RPMI8226 (cell line): ENCODE measurements around the gene C17orf58.
"Not testable (repeated sequence)": the region's sequence is repeated elsewhere in the genome, so short reads cannot be mapped to it uniquely, and the experiment has no call there.

Experiments
- DNase-seq: peaks from one replicate; pipeline ENCODE4 v3.0.0-alpha.2; 2015

The C17orf58 gene

DNA sequence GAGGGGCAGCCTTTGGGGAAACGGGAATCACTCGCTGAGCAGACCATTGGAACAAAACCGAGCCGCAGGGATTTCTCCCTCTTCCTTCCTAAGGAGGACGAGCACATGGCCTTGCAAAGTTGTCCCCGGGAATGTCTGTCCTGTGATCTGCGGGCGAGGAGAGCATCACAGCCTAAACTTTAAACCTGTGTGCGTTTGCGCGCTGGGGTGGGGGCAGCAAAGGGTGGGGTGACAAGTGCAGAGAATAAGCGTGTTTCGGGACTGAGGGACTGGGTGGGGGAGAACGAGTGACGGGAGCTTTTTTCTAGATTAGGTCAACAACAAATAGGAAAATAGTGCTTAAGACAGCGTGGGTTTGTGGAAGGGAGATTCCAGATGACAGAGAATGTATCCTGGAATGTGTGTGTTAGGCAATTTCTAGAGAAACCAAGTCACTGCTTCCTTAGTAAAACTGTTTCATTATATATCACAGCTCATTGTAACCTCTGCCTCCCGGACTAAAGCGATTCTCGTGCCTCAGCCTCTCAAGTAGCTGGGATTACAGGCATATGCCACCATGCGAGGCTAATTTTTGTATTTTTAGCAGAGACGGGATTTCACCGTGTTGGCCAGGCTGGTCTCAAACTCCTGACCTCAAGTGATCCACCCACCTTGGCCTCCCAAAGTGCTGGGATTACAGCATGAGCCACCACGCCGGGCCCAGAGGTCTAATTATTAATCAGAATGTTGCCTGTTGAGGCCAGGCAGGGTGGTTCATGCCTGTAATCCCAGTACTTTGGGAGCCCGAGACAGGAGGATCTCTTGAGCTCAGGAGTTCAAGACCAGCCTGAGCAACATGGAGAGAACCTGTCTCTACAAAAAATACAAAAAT is at the start of gene C17orf58:
Gene C17orf58 (minus strand): TSS at position 169 of the 871 bp plus-strand sequence. CDS start 271 bp downstream, outside the sequence.
- DNase-seq, result not testable (repeated sequence)

GRCh38 chr17:68036304-68037147 is 40.3 kb upstream of the C17orf58 start:
- no peak for DNase-seq

- peak; percentile 97 for DNase-seq
Measured at GRCh38 chr17:68035523-68036303, 39.4 kb upstream of the C17orf58 start, which contains the start of gene KPNA2. Gene KPNA2, plus strand, starts transcription at chr17:68035735. Its CDS starts 1,398 bp downstream, at chr17:68037133.

GRCh38 chr17:68035131-68035522 is 38.9 kb upstream of the C17orf58 start:
- peak; percentile 96 for DNase-seq

- DNase-seq, result no peak
Measured at GRCh38 chr17:68034452-68034776, 38.1 kb upstream of the C17orf58 start.

DNA sequence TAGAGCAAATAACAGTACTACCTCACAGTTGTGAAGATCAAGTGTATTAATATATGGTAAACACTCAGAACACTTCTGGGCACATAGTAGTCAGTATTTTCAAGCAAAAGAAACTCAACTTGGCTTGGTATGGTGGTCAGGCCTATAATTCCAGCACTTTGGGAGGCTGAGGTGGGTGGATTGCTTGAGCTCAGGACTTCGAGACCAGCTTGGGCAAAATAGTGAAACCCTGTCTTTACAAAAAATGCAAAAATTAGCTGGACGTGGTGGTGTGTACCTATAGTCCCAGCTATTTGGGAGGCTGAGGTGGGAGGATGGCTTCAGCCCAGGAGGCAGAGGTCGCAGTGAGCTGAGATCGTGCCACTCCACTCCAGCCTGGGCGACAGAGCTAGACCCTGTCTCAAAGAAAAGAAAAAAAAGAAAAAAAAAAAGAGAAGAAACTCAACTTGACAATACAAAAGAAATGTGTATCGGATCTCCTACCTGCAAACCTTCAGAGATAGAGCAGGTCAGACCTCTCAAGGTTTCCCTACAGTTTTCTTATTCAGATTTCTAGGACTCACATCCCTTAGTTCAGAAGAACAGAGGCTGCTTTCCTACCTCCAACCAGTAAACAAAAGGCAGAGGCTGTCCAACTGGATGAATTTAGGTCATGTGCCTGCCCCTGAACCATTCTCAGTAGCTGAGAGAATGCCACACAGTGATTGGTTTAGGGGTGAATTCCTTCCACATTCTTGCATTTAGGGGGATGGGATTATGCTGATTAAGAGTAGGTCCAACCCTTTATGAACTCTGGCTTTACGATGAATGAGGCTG is 37.6 kb upstream of the C17orf58 start:
- no peak for DNase-seq

- no peak for DNase-seq
Measured at GRCh38 chr17:68029512-68030215, 33.4 kb upstream of the C17orf58 start.

DNA sequence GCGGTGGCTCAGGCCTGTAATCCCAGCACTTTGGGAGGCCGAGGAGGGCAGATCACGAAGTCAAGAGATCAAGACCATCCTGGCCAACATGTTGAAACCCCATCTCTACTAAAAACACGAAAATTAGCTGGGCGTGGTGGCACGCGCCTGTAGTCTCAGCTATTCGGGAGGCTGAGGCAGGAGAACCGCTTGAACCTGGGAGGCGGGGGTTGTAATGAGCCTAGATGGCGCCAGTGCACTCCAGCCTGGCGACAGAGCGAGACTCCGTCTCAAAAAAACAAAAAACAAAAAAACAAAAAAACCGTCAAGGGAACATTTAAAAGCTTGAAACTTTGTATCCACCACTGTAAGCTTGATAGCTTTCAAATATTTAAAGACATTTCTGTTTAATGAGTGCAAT is 26.3 kb upstream of the C17orf58 start:
- not testable (repeated sequence) for DNase-seq

DNA sequence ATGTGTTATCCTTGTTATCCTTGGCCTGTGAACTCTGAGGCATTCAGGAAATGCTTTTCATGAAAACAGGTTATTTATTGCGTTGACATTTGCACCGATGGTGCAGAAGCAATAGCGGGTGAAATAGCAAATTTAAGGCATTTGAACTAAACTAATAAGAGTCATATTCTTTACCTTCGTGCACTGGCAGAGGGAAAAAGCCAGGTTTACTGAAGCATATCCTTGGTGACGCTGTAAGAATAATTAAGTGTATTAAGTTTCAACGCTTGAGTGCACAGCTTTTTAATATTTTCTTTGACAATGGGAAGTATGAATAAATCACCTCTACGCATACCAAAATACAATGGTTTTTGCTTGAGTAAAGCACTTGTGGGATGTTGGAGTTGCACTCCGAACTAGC is 25.7 kb upstream of the C17orf58 start:
- no peak for DNase-seq

DNA sequence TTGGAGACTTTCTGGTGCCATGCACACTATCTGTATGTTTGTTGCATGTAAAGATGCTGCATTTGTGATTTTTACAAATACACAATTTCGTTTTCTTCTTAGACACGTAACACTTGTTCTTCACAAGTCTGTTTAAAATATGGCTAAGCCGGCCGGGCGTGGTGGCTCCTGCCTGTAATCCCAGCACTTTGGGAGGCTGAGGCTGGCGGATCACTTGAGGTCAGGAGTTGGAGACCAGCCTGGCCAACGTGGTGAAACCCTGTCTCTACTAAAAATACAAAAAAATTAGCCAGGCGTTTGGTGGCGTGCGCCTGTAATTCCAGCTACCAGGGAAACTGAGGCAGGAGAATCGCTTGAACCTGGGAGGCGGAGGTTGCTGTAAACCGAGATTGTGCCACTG is 24.5 kb upstream of the C17orf58 start:
- DNase-seq, result not testable (repeated sequence)

DNA sequence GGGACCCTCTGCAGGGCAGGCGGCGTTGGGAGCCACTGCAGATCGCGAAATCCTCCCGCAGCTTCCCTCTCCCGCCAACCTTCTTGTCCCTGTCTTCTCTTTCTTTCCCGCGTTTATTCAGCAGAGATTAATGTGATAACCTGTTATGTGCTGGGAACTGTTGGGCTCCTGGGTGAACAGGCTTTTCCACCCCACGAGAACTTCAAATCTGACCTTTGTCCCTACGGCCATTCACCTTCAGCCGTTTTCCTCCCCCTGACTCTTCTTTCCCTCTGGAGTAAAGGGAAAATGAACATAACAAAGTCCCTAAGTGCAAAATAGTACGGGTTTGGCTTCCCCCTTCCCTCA is 24.1 kb upstream of the C17orf58 start:
- DNase-seq, result no peak

GRCh38 chr17:68019675-68020408 is 23.6 kb upstream of the C17orf58 start:
- DNase-seq, result peak; percentile 96

GRCh38 chr17:68019336-68019674 is 23.0 kb upstream of the C17orf58 start:
- DNase-seq, result no peak

- not testable (repeated sequence) for DNase-seq
Measured at GRCh38 chr17:68018493-68018892, 22.2 kb upstream of the C17orf58 start.

DNA sequence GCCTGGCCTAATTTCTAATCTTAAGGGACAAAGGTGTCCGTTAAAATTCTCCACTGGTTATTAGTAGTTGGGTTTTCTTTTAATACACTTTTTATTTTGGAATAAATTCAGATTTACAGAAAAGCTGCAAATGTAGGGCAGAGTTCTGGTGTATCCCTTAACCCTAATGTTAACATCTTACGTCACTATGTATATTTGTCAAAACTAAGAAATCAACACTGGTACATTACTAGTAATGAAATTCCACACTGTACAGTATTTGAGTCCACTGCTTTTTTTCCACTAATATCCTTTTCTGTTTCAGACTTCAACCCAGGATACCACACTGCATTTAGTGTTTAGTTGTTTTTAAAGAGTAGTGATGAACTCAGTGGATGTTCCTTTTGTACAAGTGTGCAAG is 20.6 kb upstream of the C17orf58 start:
- no peak for DNase-seq

DNA sequence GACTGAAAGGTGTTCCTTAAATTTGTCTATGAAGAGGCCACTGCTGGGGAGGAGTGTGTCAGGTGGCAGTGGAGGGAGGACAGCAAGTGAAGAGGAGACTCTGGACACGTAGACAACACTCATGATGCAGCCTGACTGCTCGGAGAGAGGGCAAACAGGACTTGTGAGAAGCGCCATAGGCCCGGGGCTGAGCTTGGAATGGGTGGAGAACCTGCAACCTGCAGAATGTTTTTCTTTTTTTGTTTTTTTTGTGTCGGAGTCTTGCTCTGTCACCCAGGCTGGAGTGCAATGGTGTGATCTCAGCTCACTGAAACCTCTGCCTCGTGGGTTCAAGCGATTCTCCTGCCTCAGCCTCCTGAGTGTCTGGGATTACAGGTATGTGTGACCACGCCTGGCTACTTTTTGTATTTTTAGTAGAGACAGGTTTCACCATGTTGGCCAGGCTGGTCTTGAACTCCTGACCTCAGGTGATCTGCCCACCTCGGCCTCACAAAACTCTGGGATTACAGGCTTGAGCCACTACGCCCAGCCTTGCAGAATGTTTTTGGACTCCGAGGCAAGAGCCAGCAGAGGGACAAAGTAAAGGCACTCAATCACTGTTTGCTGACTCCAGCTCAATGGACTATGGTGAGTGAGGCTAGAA is 18.9 kb upstream of the C17orf58 start:
- no peak for DNase-seq

GRCh38 chr17:68013385-68013784 is 17.1 kb upstream of the C17orf58 start:
- no peak for DNase-seq

- peak; percentile 73 for DNase-seq
Measured at GRCh38 chr17:68011199-68011665, 15.0 kb upstream of the C17orf58 start.

DNA sequence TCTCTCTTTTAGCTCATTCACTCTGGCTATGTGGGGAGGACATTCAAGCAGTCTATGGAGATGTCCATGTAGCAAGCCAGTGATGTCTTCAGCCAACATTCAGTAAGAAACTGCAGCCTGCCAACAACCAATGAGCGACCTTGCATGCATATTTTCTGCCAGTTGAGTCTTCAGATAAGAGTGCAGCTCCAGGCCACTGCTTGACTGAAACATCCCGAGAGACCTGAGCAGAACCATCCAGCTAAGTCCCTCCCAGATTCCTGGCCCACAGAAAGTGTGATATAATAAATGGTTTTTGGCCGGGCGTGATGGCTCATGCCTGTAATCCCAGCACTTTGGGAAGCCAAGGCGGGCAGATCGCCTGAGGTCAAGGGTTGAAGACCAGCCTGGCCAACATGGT is 10.5 kb upstream of the C17orf58 start:
- DNase-seq, result no peak

DNA sequence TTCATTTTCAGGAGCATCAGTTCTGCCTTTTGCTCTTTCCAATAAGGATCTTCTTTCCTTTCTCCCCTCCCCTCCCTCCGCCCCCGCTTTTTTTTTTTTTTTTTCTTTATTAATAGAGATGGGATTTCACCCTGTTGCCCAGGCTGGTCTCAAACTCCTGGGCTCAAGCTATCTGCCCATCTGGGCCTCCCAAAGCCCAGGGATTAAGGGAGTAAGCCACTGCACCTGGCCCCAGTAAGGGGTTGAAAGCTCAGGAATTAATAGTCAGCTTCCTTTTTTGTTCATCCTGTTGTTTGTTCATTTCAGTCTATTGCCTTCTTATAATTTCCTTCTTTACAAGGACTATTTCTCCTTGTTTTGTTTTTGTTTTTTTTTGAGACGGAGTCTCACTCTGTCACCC is 7.9 kb upstream of the C17orf58 start:
- DNase-seq, result no peak
